Mesenchymal stem cell (in vitro differentiated cells and primary cell): ENCODE results near the gene PACSIN3.
A peak's percentile ranks its signal among the peaks of the same experiment; 100 is the strongest.

Source experiments
- DNase-seq: peaks from one replicate; pipeline ENCODE4 v3.0.0-alpha.2; 2013
- H2AFZ ChIP-seq: one replicate; pipeline ENCODE4 v1.6.1; 2013; ENCODE audit warnings: low read depth, mild to moderate bottlenecking, control low read depth, inconsistent platforms, low read length, moderate library complexity
- H2AK5ac ChIP-seq: 2 replicates; pipeline ENCODE4 v1.6.1; 2013; ENCODE audit warnings: low read length, moderate library complexity, mild to moderate bottlenecking, inconsistent platforms; ENCODE audit not compliant: severe bottlenecking
- H2BK120ac ChIP-seq: one replicate; pipeline ENCODE4 v1.6.1; 2013; ENCODE audit warnings: low read depth, mild to moderate bottlenecking, inconsistent platforms, low read length, moderate library complexity
- H2BK12ac ChIP-seq, 2 experiments: one replicate each; pipeline ENCODE4 v1.6.1; 2013; ENCODE audit warnings: inconsistent platforms in 2 of 2, low read length in 2 of 2, mild to moderate bottlenecking in 2 of 2, moderate library complexity in 2 of 2, control low read depth in 1 of 2
- H2BK15ac ChIP-seq: one replicate; pipeline ENCODE4 v1.6.1; 2013; ENCODE audit warnings: mild to moderate bottlenecking, low read depth, inconsistent platforms; ENCODE audit not compliant: poor library complexity, severe bottlenecking
- H2BK5ac ChIP-seq: 2 replicates; pipeline ENCODE4 v1.6.1; 2013; ENCODE audit warnings: low read depth, mild to moderate bottlenecking, low read length, control low read depth, inconsistent platforms; ENCODE audit not compliant: poor library complexity, severe bottlenecking
- H3K14ac ChIP-seq, 2 experiments: one replicate each; pipeline ENCODE4 v1.6.1; 2013; ENCODE audit warnings: inconsistent platforms in 2 of 2, low read length in 2 of 2, control low read depth in 1 of 2, mild to moderate bottlenecking in 1 of 2, moderate library complexity in 1 of 2
- H3K18ac ChIP-seq, 2 experiments: one replicate each; pipeline ENCODE4 v1.6.1; 2013; ENCODE audit warnings: inconsistent platforms in 2 of 2, low read length in 2 of 2, control low read depth in 1 of 2, low read depth in 1 of 2, mild to moderate bottlenecking in 1 of 2
- H3K23ac ChIP-seq, 2 experiments: one replicate each; pipeline ENCODE4 v1.6.1; 2013; ENCODE audit warnings: inconsistent platforms in 2 of 2, low read length in 2 of 2, mild to moderate bottlenecking in 2 of 2, moderate library complexity in 2 of 2, control low read depth in 1 of 2
- H3K27ac ChIP-seq: 2 replicates; pipeline ENCODE4 v1.5.1; 2013; ENCODE audit warnings: mild to moderate bottlenecking, moderate library complexity, low read length, control low read depth, inconsistent platforms; ENCODE audit not compliant: poor library complexity, severe bottlenecking
- H3K27me3 ChIP-seq, 2 experiments: 2 replicates each; pipeline versions ENCODE4 v1.6.1 to v1.7.0; 2013; ENCODE audit warnings: low read length in 2 of 2, mild to moderate bottlenecking in 2 of 2, moderate library complexity in 2 of 2, control low read depth in 1 of 2, inconsistent platforms in 1 of 2; ENCODE audit not compliant: control insufficient read depth in 1 of 2, insufficient read depth in 1 of 2
- H3K36me3 ChIP-seq, 2 experiments: 2 replicates each; pipeline versions ENCODE4 v1.6.1 to v1.7.0; 2013; ENCODE audit warnings: low read length in 2 of 2, control low read depth in 1 of 2, inconsistent platforms in 1 of 2, low read depth in 1 of 2, mild to moderate bottlenecking in 1 of 2; ENCODE audit not compliant: insufficient read depth in 2 of 2, control insufficient read depth in 1 of 2
- H3K4ac ChIP-seq, 2 experiments: one replicate each; pipeline ENCODE4 v1.6.1; 2013; ENCODE audit warnings: inconsistent platforms in 2 of 2, low read length in 2 of 2, mild to moderate bottlenecking in 2 of 2, moderate library complexity in 2 of 2, control low read depth in 1 of 2, low read depth in 1 of 2
- H3K4me1 ChIP-seq: 2 replicates; pipeline ENCODE4 v1.6.1; 2013; ENCODE audit warnings: low read depth, low read length, control low read depth; ENCODE audit not compliant: control insufficient read depth, insufficient read depth
- H3K4me2 ChIP-seq: 2 replicates; pipeline ENCODE4 v1.6.1; 2013; ENCODE audit warnings: low read length, mild to moderate bottlenecking, inconsistent platforms; ENCODE audit not compliant: poor library complexity, severe bottlenecking
- H3K4me3 ChIP-seq, 2 experiments: 2 replicates each; pipeline versions ENCODE4 v1.5.1 to v1.7.0; 2013; ENCODE audit warnings: low read length in 2 of 2, mild to moderate bottlenecking in 2 of 2, control low read depth in 1 of 2, low read depth in 1 of 2; ENCODE audit not compliant: insufficient read depth in 1 of 2
- H3K79me1 ChIP-seq: replicated peaks from 2 replicates; pipeline ENCODE4 v1.6.1; 2013; ENCODE audit warnings: mild to moderate bottlenecking, control low read depth, low read length, inconsistent platforms; ENCODE audit not compliant: poor library complexity, severe bottlenecking
- H3K9ac ChIP-seq: 2 replicates; pipeline ENCODE4 v1.7.0; 2013; ENCODE audit warnings: mild to moderate bottlenecking, low read length, moderate library complexity
- H3K9me3 ChIP-seq: 2 replicates; pipeline ENCODE4 v1.7.0; 2013; ENCODE audit warnings: mild to moderate bottlenecking, low read length; ENCODE audit not compliant: control insufficient read depth
- H4K8ac ChIP-seq: one replicate; pipeline ENCODE4 v1.6.1; 2013; ENCODE audit warnings: inconsistent platforms, mild to moderate bottlenecking, low read length, moderate library complexity
- H4K91ac ChIP-seq: one replicate; pipeline ENCODE4 v1.6.1; 2013; ENCODE audit warnings: mild to moderate bottlenecking, low read length, inconsistent platforms
- WGBS: methylation state at CpG from one replicate; pipeline ENCODE4 v1.1.7; 2013; ENCODE audit warnings: mixed read lengths; 5-methylcytosine and 5-hydroxymethylcytosine counted together

PACSIN3 gene

DNA sequence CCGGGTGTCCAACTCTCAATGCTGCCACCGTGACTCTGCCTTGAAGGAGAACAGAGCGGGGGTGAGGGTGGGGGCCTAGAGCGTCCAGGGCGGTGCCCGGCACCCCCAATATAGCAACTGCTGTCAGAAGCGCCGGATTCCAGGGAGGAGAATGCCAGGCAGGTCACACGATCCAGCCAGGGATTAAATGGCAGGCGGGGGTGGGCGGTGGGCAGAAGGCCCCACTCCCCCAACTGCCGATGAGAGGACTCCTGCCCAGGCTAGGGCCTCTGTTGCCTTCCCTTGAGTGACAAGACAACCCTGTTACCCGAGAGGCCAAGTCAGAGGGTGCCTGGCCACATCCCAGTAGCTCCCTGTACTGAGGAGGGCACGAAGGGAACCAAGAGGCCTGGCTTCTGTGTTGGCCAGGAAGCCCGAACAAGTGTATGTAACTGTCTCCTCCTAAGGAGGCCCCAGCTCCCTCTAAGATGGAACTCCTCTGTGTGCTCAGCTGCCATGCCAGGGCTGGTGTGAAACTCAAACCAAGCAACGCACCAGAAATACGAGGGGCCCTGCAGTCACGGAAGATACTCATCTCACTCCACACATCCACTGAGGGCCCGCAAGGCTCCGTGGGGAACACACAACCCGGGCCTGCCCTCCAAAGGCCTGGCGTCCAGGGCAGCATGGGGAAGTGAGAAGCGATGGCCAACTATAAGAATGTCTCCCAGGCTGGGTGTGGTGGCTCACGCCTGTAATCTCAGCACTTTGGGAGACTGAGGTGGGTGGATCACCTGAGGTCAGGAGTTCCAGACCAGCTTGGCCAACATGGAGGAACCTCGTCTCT, 3.0 kb downstream of the PACSIN3 start:
- Histone ChIP-seq H3K27ac (no peak overlapping the region), H2AFZ (no peak overlapping the region), H4K91ac (no peak overlapping the region), H2BK5ac (no peak overlapping the region), H3K18ac (no peak overlapping the region), H3K4me1 (peaks cover 27% of the 10 kb centered on the region), H3K79me1 (peaks cover 27% of the 10 kb centered on the region), H2AK5ac (no peak overlapping the region), H3K14ac (no peak overlapping the region), H3K27me3 (no peaks in the 10 kb centered on the region), H3K36me3 (peaks cover 15 to 52% of the 10 kb centered on the region in 2 experiments), H2BK15ac (no peak overlapping the region), H3K4me3 (no peak overlapping the region), H2BK120ac (no peak overlapping the region), H3K9ac (no peak overlapping the region), H3K4me2 (no peak overlapping the region), H3K4ac (no peak overlapping the region), H3K23ac (no peak overlapping the region), H3K9me3 (no peaks in the 10 kb centered on the region), H4K8ac (no peak overlapping the region), H2BK12ac (no peak overlapping the region)
- WGBS = 97% methylated on average over 25 of the region's 25 CpGs
- no peak for DNase-seq

DNA sequence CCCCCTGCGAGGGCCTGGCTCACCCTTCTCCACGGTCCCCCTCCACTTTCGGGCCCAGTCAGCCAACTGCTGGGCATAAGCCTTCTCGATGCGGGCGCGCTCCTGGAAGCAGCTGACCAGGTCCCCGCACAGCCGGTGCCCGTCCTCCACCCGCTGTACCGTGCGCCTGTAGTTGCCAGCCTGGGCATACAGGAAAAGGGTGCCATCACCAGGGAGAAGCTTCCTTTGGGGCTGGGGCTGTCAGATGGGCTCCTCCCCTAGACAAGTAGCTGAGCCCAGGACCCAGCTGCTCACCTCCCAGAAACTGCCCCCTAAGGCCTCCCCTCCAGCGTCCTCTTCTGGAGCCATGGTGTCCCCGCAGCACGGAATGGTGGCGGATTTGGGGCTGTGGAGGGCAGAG, 3.9 kb downstream of the PACSIN3 start:
- Histone ChIP-seq H3K9ac (no peak overlapping the region), H4K8ac (no peak overlapping the region), H3K4me2 (no peak overlapping the region), H2BK120ac (no peak overlapping the region), H2AK5ac (no peak overlapping the region), H3K27ac (no peak overlapping the region), H3K9me3 (no peaks in the 10 kb centered on the region), H3K18ac (no peak overlapping the region), H3K23ac (no peak overlapping the region), H2BK5ac (no peak overlapping the region), H2BK15ac (no peak overlapping the region), H3K4me1 (peaks cover 29% of the 10 kb centered on the region), H2BK12ac (peak overlapping the region in 1 of 2 experiments; percentile 16), H4K91ac (peak overlapping the region; percentile 7), H3K14ac (no peak overlapping the region), H3K4me3 (no peak overlapping the region), H3K36me3 (peaks cover 17 to 58% of the 10 kb centered on the region in 2 experiments), H3K79me1 (peaks cover 27% of the 10 kb centered on the region), H2AFZ (no peak overlapping the region), H3K27me3 (no peaks in the 10 kb centered on the region), H3K4ac (no peak overlapping the region)
- no peak for DNase-seq
- 97% methylated on average over 17 of the region's 17 CpGs for WGBS

DNA sequence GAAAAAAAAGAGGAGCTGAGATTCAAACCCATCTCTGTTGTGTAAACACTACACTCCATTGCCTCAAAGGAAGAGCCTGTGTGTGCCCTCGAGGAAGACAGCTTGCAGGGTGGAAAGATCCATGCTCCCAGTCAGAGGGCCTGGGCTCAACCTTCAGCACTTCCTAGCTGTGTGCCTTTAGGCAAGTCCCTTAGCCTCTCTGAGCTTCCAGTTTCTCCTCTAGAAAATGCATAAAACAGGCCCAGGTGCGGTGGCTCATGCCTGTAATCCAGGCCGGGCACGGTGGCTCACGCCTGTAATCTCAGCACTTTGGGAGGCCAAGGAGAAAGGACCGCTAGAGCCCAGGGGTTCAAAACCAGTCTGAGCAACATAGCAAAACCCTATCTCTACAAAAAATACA, 5.0 kb downstream of the PACSIN3 start:
- Histone ChIP-seq H2BK5ac (no peak overlapping the region), H2BK15ac (no peak overlapping the region), H3K9ac (no peak overlapping the region), H3K27me3 (no peaks in the 10 kb centered on the region), H3K4me2 (no peak overlapping the region), H2BK12ac (no peak overlapping the region), H4K8ac (no peak overlapping the region), H2AK5ac (no peak overlapping the region), H3K14ac (no peak overlapping the region), H3K4me1 (peaks cover 20% of the 10 kb centered on the region), H3K79me1 (peaks cover 27% of the 10 kb centered on the region), H2BK120ac (no peak overlapping the region), H3K23ac (no peak overlapping the region), H3K18ac (no peak overlapping the region), H4K91ac (no peak overlapping the region), H3K4me3 (no peak overlapping the region), H3K27ac (no peak overlapping the region), H3K9me3 (no peaks in the 10 kb centered on the region), H3K4ac (no peak overlapping the region), H2AFZ (no peak overlapping the region), H3K36me3 (peaks cover 17 to 58% of the 10 kb centered on the region in 2 experiments)
- 94% methylated on average over 5 of the region's 6 CpGs for WGBS
- no peak for DNase-seq

DNA sequence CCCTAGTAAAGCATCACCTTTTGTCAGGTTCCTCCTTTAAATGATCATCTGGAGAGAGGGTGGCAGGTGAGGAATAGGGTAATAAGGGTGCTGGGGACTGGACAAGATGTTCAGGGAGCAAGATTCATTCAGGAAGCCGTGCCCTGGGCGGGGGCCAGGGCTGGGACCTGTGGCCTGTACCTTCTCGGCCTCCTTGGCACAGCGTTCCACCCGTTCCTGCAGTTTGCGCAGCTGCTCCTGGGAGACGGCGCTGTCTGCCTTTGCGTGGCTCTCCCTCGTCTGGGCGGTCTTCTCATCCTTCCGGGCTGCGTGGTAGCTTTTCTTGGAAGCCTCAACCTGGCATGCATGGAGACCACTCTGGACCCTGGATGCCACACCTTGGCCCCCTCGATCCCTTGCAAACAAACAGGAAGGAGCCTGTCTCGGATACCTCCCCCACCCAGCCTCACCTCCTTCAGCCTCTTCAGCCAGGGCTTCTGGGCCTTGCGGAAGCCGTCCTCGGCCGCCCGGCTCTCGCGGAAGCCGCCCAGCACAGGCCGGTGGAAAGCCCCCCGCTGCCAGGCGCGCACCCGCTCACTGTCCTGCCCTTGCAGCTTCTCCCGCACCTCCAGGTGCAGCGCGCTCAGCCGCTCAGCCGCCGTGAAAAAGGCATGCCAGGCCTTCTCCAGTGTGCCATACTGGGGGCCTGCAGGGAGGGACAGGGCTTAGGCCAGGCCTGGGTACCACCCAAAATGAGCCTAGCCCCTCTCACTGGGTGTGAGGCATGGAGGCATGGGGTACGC, 6.0 kb downstream of the PACSIN3 start:
- H2BK15ac ChIP-seq = no peak overlapping the region
- no peak overlapping the region for H2AFZ ChIP-seq
- peaks cover 18 to 59% of the 10 kb centered on the region in 2 experiments for H3K36me3 ChIP-seq
- no peak overlapping the region for H2BK12ac ChIP-seq
- peaks cover 22% of the 10 kb centered on the region for H3K4me1 ChIP-seq
- no peaks in the 10 kb centered on the region for H3K27me3 ChIP-seq
- H3K4ac ChIP-seq = no peak overlapping the region
- H2BK5ac ChIP-seq = no peak overlapping the region
- peaks cover 27% of the 10 kb centered on the region for H3K79me1 ChIP-seq
- no peak overlapping the region for H4K91ac ChIP-seq
- H3K14ac ChIP-seq = no peak overlapping the region
- H3K4me2 ChIP-seq = no peak overlapping the region
- H4K8ac ChIP-seq = no peak overlapping the region
- H2AK5ac ChIP-seq = no peak overlapping the region
- no peak overlapping the region for H3K18ac ChIP-seq
- no peaks in the 10 kb centered on the region for H3K9me3 ChIP-seq
- H3K27ac ChIP-seq = no peak overlapping the region
- no peak overlapping the region for H3K23ac ChIP-seq
- 96% methylated on average over 35 of the region's 35 CpGs for WGBS
- H3K9ac ChIP-seq = no peak overlapping the region
- no peak overlapping the region for H3K4me3 ChIP-seq
- no peak overlapping the region for H2BK120ac ChIP-seq
- no peak for DNase-seq
